GM12874 (cell line): ENCODE data around the gene SPACA7.

Source experiments
- TF ChIP-seq, protein P1 (sequence below): IDR thresholded peaks from 2 replicates; pipeline ENCODE4 v1.5.1; 2011; ENCODE audit warnings: low read depth, mild to moderate bottlenecking, control low read depth, low read length, moderate library complexity; ENCODE audit not compliant: insufficient read depth

The SPACA7 gene

DNA sequence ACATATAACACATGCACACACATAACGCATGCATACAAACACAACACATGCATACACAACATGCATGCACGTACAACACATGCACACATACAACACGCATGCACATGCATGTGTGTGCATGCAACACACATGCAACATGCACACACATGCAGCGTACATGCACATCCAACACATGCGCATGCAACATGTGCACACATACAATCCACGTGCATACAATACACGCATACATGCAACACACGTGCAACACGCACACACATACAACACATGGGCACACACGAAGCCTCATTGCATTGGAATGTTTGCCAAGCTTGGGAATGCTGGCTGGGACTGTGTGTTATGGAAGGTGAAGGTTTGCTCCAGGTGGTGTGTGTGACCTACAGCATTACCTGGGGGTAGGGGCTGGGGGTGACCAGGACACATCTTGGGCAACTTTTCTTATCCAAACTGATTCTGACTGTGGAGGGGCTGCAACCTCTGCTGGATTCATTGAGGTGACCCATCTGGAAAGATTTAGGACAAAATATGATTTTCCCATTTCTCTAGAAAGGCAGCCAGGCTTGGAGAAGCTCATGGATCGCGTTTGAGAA, 58.9 kb downstream of the SPACA7 start:
- TF ChIP-seq, protein P1, sequence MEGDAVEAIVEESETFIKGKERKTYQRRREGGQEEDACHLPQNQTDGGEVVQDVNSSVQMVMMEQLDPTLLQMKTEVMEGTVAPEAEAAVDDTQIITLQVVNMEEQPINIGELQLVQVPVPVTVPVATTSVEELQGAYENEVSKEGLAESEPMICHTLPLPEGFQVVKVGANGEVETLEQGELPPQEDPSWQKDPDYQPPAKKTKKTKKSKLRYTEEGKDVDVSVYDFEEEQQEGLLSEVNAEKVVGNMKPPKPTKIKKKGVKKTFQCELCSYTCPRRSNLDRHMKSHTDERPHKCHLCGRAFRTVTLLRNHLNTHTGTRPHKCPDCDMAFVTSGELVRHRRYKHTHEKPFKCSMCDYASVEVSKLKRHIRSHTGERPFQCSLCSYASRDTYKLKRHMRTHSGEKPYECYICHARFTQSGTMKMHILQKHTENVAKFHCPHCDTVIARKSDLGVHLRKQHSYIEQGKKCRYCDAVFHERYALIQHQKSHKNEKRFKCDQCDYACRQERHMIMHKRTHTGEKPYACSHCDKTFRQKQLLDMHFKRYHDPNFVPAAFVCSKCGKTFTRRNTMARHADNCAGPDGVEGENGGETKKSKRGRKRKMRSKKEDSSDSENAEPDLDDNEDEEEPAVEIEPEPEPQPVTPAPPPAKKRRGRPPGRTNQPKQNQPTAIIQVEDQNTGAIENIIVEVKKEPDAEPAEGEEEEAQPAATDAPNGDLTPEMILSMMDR = no peak

DNA sequence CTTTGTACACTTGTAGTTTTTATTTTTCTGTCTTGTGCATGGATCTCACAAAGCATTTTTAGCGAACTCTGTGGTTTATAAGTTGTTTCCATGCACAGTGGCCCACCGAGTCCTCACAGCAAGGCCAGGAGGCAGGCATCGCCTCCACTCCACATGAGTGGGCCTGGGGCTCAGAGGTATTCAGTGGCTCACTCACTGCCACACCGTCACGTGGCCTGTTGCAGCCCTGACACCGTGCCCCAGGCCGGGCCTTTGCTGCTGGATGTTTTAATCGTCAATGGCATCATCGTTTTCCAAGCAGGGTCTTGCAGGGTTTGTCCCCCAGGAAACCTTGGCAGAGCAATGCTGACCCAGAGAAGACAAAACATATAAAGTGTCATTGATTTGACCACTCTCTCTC, 59.8 kb downstream of the SPACA7 start:
- TF ChIP-seq, protein P1 = no peak

DNA sequence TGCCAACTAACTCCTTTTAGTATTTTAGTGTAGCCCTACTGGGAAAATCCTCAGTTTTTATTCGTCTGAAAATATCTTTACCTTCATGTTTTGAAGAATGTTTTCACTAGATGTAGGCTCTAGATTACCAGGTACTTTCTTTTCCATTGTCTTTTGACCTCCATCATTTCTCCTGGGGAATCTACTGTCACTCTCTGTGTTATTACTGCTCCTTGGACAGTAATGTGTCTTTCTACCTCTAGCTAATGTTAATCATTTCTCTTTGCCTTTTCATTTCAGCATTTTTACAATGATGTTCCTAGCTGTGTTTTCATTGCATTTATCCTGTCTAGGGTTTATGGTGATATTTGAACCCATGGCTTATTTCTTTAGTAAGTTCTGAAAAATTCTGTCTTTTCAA, 61.9 kb downstream of the SPACA7 start:
- TF ChIP-seq, protein P1 = no peak

DNA sequence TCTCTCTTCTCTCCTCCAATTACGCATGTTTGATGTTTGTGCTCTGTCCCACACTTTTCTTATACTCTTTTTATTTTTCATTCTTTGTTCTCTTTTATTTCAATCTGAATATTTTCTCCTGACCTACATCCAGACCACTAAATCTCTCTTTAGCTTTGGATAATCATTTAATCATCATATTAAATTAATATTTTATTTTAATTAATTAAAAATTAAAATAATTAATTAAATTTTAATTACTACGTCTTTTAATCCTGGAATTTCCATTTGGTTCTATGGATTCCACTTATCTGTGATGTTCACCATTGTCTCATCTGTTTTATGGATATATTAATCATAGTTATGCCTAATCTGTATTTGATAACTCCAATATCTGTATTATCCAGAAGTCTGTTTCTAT, 62.4 kb downstream of the SPACA7 start:
- TF ChIP-seq, protein P1 = no peak

DNA sequence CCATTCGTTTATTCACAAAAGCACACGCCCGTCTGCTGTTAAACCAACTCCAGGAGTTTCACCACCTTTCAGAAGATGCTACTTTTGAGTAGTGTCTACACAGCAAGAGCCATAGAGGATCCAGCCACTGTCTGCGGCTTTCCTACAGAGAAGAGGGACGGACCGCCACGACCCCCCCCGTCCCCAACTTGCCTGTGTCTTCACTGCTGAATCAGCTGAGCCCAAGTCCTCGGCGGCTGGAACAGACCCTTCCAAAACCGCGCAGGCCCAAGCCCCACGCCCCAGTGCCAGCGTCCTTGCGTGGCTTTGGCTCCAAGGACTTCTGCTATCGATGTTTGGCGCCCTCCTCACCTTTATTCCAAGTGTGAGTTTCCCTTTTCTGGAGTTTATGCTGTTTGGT, 65.1 kb downstream of the SPACA7 start:
- TF ChIP-seq, protein P1 = no peak

DNA sequence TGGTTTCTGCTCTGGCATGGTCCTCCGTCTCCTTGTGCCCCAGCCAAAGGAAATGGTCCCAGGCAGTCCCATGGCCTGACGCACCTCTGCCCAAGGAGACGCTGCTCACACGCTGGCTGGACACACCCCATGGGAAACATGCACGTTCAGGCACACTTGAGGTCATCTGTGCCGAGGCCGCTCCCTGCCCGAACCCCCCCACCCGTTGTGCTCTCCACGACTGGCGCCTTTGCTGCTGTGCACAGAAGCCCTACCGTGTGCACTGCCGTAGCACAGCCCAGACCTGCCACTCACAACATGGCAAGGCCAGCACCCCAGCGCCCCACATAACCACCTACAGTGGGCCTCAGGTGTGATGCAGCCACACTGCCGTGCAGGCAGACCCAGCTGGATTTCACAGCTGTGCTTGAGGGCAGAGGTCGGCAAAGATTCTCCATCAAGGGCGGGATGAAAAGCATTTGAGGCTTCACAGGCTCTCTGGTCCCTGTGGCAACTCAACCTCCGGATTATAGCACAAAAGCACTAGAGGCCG, 65.7 kb downstream of the SPACA7 start:
- TF ChIP-seq, protein P1 = no peak

DNA sequence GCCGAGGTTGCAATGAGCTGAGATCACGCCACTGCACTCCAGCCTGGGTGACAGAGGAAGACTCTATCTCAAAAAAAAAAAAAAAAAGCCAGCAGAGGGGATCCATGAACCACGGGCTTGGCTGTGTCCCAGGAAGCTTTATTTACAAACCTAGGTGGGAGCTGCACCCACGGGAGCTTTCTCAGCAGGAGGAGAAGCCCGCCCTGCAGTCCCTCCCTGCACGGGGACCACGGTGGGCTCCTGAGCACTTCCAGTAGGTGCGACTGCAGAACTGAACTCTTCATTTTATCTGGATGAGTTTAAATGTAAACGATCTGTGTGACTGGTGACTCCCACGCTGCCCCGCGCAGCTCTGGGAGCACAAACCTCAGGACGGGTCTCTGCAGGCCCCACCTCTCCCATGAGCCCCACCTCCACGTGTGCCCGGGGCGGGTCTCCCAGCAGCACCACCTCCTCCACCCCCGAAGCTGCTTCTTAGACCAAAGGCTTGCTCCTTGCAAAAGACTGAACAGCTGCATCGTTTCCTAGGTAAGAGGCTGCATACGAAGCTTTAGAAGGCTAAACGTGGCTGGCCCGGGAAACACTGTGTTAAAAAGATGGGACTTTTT, 66.4 kb downstream of the SPACA7 start:
- TF ChIP-seq, protein P1 = no peak
